Heart right ventricle (tissue), 16 donors: ENCODE results near the gene MYO3B. TPM values are rescaled to one million over a fixed set of nuclear protein-coding genes. Genes with fewer than 3 reads are reported as not detected.

Experiments
- ATAC-seq, 8 donors: fragments of 200-7000 bp; cut with Tn5 transposase; one replicate each; pipeline ENCODE4 v1.9.1; 2020; ENCODE audit warnings: mild to moderate bottlenecking in 8 of 8, moderate library complexity in 8 of 8, moderate number of reproducible peaks in 1 of 8
- DNase-seq, 2 donors: peaks; one replicate each; pipeline ENCODE4 v3.0.0-alpha.2; 2020
- H3K27ac ChIP-seq, 10 donors: fragments of 200-600 bp; sonication (generic) in 2 of 10; one replicate each; pipeline versions ENCODE4 v1.5.0 to v1.8.0; 2020 to 2022; ENCODE audit warnings: mild to moderate bottlenecking in 3 of 10
- H3K27me3 ChIP-seq, 7 donors: fragments of 200-600 bp; one replicate each; pipeline ENCODE4 v1.8.0; 2021 to 2022; ENCODE audit warnings: mild to moderate bottlenecking in 2 of 7
- H3K36me3 ChIP-seq, 9 donors: fragments of 200-600 bp; sonication (generic) in 1 of 9; one replicate each; pipeline versions ENCODE4 v1.5.0 to v1.8.0; 2020 to 2022; ENCODE audit warnings: mild to moderate bottlenecking in 2 of 9
- H3K4me1 ChIP-seq, 9 donors: fragments of 200-600 bp; sonication (generic) in 1 of 9; one replicate each; pipeline versions ENCODE4 v1.5.0 to v1.8.0; 2020 to 2022; ENCODE audit warnings: mild to moderate bottlenecking in 4 of 9
- H3K4me3 ChIP-seq, 10 donors: fragments of 200-600 bp; sonication (generic) in 2 of 10; one replicate each; pipeline versions ENCODE4 v1.5.0 to v1.8.0; 2020 to 2022; ENCODE audit warnings: mild to moderate bottlenecking in 7 of 10, moderate library complexity in 2 of 10
- H3K9me3 ChIP-seq, 11 donors: fragments of 200-600 bp in 10 of 11; sonication (generic) in 2 of 11; one replicate each; pipeline versions ENCODE4 v1.5.0 to v1.8.0; 2013 to 2022; ENCODE audit warnings: mild to moderate bottlenecking in 2 of 11, control low read depth in 1 of 11, moderate library complexity in 1 of 11
- WGBS, 2 donors: extraction: QIAGEN DNeasy Blood & Tissue Kit; methylation state at CpG; one replicate each; pipeline ENCODE4 v1.1.7; 2013; ENCODE audit warnings: inconsistent platforms in 1 of 2; 5-methylcytosine and 5-hydroxymethylcytosine counted together
- intact Hi-C, 10 donors: fragments of 100-400 bp; cut with DNase I; formaldehyde crosslinking; loops; one replicate each; pipeline versions ENCODE4 v1.11.1 to v1.14.2; 2022
- polyA plus RNA-seq, 2 donors: library from polyadenylated mRNA; stranded (reverse); fragments of 200-250 nt; gene quantifications; one replicate each; pipeline ENCODE4 v1.2.3, GENCODE V29; 2013
- total RNA-seq, 10 donors: library from RNA; stranded (reverse); fragmentation: NEBNext Ultra II Directional in 3 of 10; extraction: Animal tissue kit (Norgen Biotek cat#: 25700) in 3 of 10; gene quantifications; one replicate each; pipeline versions ENCODE4 v1.2.1 to v1.2.4, GENCODE V29; 2021 to 2023
- TF ChIP-seq, protein P1 (sequence below), 9 donors: fragments of 200-600 bp; sonication (generic) in 2 of 9; IDR thresholded peaks; one replicate each; pipeline versions ENCODE4 v1.5.0 to v1.8.0; 2021 to 2022; ENCODE audit warnings: antibody characterized with exemption in 9 of 9, mild to moderate bottlenecking in 5 of 9, moderate library complexity in 1 of 9
- donor health status: Arrhythmogenic right ventricular cardiomyopathy.
- donor health status: ischemic (EF 13 %, LVEDD 7.1; RV severe dilation, severe dysfunction).
- donor health status: healthy with polysubstance abuse.
- donor health status: DM: no; HTN: yes; CAD: no.
- donor health status: DM: no; HTN: no; CAD: no.
- donor health status: ischemic (EF 25% LVEDD 6.9; RV normal size, moderate dysfunction).
- donor health status: ischemic (EF 25% LVEDD 5.7; RV mildly dilated, moderate dysfunction).
- donor health status: healthy.
- donor health status: DM: yes; HTN: yes; CAD: no.
- donor health status: Ischemic cardiomyopathy.
- donor health status: ischemic (EF 35%, LVEDD 5.7; RV mildly dilated, moderate dysfunction).
- donor health status: nonischemic (EF 11% LVEDD 7.7; RV severe dilation, severe dysfunction).
- donor health status: DM: yes; HTN: yes; CAD: no.
- donor health status: PGD.
- donor health status: ischemic (EF 29% LVEDD 5.4; RV normal size, mild dysfunction).
- donor health status: nonischemic (EF 23%, LVEDD 6.1; RV moderate dilation, normal function).

Gene MYO3B
- total and polyA plus RNA-seq, 12 donors, result 0.05 to 0.21 (median 0.09) TPM; not detected in 8

DNA sequence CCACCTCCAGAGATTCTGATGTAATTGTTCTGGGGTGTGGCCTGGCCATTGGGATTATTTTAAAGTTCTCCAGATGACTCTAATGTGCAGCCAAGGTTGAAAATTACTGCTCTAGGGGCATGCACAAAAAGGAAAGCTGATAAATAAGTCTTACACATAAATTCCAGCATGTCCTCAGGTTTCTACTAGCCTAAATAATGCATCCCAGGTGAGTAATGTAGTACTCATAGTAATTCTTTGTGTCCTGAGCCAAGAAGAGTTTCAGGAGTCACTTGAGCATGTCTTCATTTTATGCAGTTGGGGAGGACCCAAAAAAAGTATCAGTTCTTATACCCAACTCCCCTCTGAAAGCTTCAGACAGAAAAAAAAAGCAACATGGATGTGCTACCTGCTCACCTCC is 407.1 kb downstream of the MYO3B start:
- H3K4me3 ChIP-seq, result no peak overlapping the region
- ATAC-seq (no peak), DNase-seq (no peak)
- no peaks in the 10 kb centered on the region for H3K4me1 ChIP-seq
- H3K27ac ChIP-seq, result no peak overlapping the region
- H3K27me3 ChIP-seq, result no peaks in the 10 kb centered on the region
- TF ChIP-seq, protein P1, sequence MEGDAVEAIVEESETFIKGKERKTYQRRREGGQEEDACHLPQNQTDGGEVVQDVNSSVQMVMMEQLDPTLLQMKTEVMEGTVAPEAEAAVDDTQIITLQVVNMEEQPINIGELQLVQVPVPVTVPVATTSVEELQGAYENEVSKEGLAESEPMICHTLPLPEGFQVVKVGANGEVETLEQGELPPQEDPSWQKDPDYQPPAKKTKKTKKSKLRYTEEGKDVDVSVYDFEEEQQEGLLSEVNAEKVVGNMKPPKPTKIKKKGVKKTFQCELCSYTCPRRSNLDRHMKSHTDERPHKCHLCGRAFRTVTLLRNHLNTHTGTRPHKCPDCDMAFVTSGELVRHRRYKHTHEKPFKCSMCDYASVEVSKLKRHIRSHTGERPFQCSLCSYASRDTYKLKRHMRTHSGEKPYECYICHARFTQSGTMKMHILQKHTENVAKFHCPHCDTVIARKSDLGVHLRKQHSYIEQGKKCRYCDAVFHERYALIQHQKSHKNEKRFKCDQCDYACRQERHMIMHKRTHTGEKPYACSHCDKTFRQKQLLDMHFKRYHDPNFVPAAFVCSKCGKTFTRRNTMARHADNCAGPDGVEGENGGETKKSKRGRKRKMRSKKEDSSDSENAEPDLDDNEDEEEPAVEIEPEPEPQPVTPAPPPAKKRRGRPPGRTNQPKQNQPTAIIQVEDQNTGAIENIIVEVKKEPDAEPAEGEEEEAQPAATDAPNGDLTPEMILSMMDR (IDR thresholded peaks at IDR 0.05), result no peak
- intact Hi-C loops, result no loop called here
- no peaks in the 10 kb centered on the region for H3K9me3 ChIP-seq
- no peaks in the 10 kb centered on the region for H3K36me3 ChIP-seq

DNA sequence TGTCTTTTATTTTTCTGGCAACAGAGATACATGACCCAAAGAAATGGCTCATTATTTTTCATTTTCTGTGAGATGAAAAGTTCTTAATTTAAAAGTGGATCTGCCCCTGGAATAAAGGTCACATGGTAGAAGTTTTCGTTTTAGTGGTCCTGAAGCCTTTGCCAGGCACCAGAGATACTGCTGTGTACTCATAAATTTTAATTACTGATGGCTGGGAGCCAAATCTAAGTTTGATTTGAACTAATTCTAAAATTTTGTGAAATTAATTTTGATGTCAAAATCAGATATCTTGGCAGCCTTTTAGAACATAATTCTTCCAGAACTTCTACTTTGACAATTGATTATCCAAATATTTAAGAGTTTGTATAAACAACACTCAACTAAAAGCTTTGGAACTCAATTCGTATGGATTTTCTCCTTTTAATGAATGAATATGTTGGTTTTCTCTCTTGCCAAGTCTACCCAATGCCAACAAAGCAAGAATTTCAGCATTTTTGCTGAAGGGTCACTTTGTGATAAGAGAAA is 408.7 kb downstream of the MYO3B start:
- ATAC-seq, result no peak
- Histone ChIP-seq H3K4me1 (no peaks in the 10 kb centered on the region), H3K27ac (no peak overlapping the region), H3K4me3 (no peak overlapping the region), H3K9me3 (no peaks in the 10 kb centered on the region), H3K27me3 (no peaks in the 10 kb centered on the region), H3K36me3 (no peaks in the 10 kb centered on the region)
- DNase-seq, result no peak
- WGBS, 2 donors, result 60 to 73% methylated on average over 2 of the region's 2 CpGs
- intact Hi-C loops, result no loop called here
- TF ChIP-seq, protein P1 (IDR thresholded peaks at IDR 0.05), result no peak

DNA sequence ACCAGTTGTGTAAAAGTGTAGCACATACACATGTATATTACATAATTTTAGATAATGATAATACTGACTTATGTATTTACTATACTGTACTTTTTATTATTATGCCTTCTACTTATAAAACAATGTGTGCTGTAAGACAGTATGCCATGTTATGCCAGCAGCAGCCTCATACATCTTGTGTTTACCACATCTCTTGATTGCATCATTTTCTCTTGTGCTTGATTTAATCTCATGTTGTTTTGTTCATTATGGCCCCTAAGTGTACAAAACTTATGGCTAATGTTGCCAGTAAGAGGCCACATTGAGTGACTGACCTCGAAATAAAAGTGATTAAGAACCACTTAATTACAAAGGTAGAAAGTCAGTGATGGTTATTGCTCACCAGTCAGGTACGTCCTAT is 409.2 kb downstream of the MYO3B start:
- no peaks in the 10 kb centered on the region for H3K36me3 ChIP-seq
- ATAC-seq (no peak), DNase-seq (no peak)
- H3K27me3 ChIP-seq, result no peaks in the 10 kb centered on the region
- WGBS, 2 donors, result 78 to 81% methylated on average over 2 of the region's 2 CpGs
- no peak overlapping the region for H3K4me3 ChIP-seq
- intact Hi-C loops, result no loop called here
- TF ChIP-seq, protein P1 (IDR thresholded peaks at IDR 0.05), result no peak
- no peaks in the 10 kb centered on the region for H3K9me3 ChIP-seq
- no peaks in the 10 kb centered on the region for H3K4me1 ChIP-seq
- no peak overlapping the region for H3K27ac ChIP-seq

DNA sequence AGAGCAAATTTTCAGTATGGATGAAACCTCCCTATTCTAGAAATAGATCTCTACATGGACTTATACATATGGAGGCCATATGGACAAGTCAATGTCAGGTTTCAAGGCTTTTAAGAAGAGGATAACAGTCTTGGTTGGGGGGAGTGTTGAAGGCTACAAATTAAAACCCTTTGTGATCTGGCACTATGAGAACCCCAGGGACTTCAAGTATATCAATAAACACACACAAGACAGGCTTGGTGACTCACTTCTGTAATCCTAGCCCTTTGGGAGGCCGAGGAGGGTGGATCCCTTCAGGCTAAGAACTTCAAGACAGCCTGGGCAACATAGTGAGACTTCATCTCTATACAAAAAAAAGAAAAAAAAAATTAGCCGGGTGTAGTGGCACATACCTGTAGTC is 410.0 kb downstream of the MYO3B start:
- Histone ChIP-seq H3K4me3 (no peak overlapping the region), H3K27ac (no peak overlapping the region), H3K27me3 (no peaks in the 10 kb centered on the region), H3K9me3 (no peaks in the 10 kb centered on the region), H3K4me1 (no peaks in the 10 kb centered on the region), H3K36me3 (no peaks in the 10 kb centered on the region)
- no peak for ATAC-seq
- intact Hi-C loops, result no loop called here
- 83 to 85% methylated on average over 2 of the region's 2 CpGs for WGBS, 2 donors
- TF ChIP-seq, protein P1 (IDR thresholded peaks at IDR 0.05), result no peak
- no peak for DNase-seq
